Globus pallidus (tissue), 1 donor: Measurements from ENCODE around the gene MBD3L3.
A peak's percentile ranks its signal among the peaks of the same experiment; 100 is the strongest.
"Not testable (repeated sequence)": the region's sequence is repeated elsewhere in the genome, so short reads cannot be mapped to it uniquely, and the experiment has no call there.

Experiments used
- DNase-seq: peaks from one replicate; pipeline ENCODE4 v3.0.0-alpha.2; 2015; ENCODE audit warnings: low spot score

The MBD3L3 gene

GRCh38 chr19:7063339-7063738 lies 4.9 kb upstream of the MBD3L3 start:
- no peak for DNase-seq

GRCh38 chr19:7059977-7060376 lies 1.5 kb upstream of the MBD3L3 start:
- not testable (repeated sequence) for DNase-seq

DNA sequence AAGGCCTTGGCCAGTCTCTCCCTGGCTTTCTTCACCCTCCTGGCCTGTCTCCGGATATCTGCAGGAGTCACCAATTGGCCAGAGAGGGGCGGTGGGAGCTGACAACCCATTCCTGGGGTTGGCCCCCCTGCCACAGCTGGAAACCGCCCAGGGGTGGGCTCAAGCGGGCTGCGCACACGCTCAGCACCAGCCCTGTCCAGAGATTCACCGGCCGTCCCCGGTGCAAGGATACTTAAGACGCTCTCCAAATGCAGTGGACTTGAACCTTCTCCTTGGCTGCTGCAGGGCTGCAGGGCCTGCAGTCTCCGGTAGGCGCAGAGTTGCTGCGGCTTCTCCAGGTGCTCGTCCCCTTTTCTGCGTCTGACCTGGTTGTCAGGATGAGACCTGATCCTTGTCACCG lies 2.1 kb downstream of the MBD3L3 start:
- not testable (repeated sequence) for DNase-seq

DNA sequence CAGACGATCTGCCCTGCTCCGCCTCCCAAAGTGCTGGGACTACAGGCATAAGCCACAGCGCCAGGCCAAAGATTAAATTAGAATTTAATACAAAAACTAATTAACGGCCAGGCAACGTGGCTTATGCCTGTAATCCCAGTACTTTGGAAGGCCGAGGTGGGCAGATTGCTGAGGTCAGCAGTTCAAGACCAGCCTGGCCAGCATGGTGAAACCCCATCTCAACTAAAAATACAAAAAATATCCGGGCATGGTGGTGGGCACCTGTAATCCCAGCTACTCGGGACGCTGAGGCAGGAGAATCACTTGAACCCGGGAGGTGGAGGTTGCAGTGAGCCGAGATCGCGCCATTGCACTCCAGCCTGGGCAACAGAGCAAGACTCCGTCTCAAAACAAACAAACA lies 2.8 kb downstream of the MBD3L3 start:
- not testable (repeated sequence) for DNase-seq

- not testable (repeated sequence) for DNase-seq
Measured at GRCh38 chr19:7054635-7055368, 3.7 kb downstream of the MBD3L3 start.

GRCh38 chr19:7052896-7053295 lies 5.6 kb downstream of the MBD3L3 start:
- DNase-seq, result not testable (repeated sequence)

DNA sequence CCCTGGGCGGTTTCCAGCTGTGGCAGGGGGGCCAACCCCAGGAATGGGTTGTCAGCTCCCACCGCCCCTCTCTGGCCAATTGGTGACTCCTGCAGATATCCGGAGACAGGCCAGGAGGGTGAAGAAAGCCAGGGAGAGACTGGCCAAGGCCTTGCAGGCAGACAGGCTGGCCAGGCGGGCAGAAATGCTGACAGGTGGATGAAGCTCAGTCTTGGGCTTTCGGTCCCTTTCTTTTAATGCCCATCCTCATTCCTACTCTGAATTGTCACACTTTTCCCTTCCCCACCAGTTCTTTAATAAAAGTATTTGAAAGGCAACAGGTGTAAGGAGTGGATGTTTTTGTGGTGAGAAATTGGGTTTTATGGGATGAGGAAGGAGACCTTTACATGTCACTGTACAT lies 7.1 kb downstream of the MBD3L3 start:
- not testable (repeated sequence) for DNase-seq

DNA sequence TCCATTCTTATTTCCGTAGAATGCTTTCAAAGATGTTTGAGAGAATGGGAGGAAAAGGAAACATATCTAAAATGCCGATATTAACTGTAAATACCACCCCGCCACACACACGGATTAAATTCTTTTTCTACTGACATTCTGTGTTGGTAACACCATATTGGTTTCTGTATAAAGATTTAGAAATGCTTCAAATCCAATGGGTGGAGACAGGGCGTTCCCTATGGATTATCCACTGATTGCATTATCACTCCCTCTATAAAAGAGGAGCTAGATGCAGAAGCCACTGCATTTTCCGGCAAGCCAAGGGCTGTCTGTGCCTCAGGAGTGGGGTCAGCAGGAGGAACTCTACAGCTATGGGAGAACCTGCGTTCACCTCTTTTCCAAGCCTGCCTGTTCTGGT lies 9.5 kb downstream of the MBD3L3 start, which contains the start of gene MBD3L2:
MBD3L2 (plus strand) TSS at position 301 of the 400 bp plus-strand sequence; CDS start at position 354, 53 bp downstream.
- DNase-seq, result not testable (repeated sequence)

- not testable (repeated sequence) for DNase-seq
Measured at GRCh38 chr19:7041563-7041962, 16.9 kb downstream of the MBD3L3 start.

GRCh38 chr19:7040079-7040478 lies 18.4 kb downstream of the MBD3L3 start, which contains the start of gene MBD3L4:
TSS of gene MBD3L4 (minus strand) at chr19:7040179. CDS start at chr19:7040144, 35 bp downstream.
- not testable (repeated sequence) for DNase-seq

- DNase-seq, result not testable (repeated sequence)
Measured at GRCh38 chr19:7030278-7030677, 28.2 kb downstream of the MBD3L3 start, which contains the start of gene MBD3L5. TSS of gene MBD3L5 (plus strand) at chr19:7030578. CDS start at chr19:7030612, 34 bp downstream.

DNA sequence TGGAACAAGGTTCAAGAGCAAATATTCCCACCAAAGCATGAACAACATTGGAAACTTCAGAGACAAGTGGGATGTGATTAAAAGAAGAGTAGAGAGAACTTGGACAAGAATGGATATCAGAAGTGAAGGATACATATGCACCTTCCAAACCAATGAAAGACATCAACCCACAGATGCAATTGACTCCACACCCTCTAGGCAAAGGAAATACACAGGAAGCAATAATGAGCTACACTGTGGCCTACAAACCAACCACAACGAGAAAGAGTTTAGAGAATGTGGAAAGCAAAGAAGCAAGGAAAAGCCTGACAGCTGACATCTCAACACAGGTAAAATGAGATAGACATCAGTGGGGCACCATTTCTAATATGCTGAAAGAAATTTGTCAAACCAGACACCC lies 29.7 kb downstream of the MBD3L3 start:
- DNase-seq, result not testable (repeated sequence)

GRCh38 chr19:7021331-7021730 lies 37.1 kb downstream of the MBD3L3 start, which contains the start of gene MBD3L2B:
TSS of gene MBD3L2B (minus strand) at chr19:7021431. CDS start at chr19:7021397, 34 bp downstream.
- not testable (repeated sequence) for DNase-seq

GRCh38 chr19:7018828-7019227 lies 39.6 kb downstream of the MBD3L3 start:
- DNase-seq, result no peak

- DNase-seq, result peak; percentile 17
Measured at GRCh38 chr19:7013678-7014077, 44.8 kb downstream of the MBD3L3 start.

DNA sequence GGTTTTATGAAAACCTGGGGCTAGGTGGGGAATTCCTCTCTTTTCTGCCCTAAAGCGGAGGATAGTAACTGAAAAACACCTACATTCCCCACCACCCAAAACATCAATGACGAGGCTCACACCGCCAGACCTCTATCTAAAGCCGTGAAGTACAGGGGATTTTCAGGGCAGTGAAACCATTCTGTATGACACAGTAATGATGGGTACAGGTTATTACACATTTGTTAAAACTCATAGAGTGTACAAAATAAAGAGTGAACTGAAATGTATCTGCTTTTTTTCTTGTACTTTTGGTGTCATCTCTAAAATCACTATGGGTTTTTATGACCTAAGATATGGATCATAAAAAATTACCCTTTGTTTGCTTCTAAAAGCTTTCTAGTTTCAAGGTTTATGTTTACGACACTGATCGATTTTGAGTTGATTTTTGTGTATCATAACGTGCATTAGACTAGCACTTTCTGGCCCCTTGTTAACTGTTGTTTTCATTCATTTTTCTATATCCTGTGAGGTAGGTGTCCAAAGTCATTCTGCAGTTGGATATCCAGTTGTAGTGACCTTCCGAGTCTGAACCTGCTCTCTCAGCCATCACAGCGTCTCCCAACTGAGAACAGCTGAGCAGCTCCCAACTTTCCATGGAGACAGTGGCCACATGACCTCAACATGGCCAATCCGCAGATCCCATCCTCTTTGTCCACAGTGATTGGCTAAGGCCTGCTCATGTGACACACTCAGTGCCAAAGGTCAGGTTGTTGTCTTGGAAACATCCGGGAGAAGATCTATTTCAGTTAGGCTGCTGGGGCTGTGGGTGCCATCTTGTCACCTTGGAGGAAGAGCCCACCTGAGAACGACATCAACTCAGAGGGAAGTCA lies 47.5 kb downstream of the MBD3L3 start:
- no peak for DNase-seq

GRCh38 chr19:7007859-7008258 lies 50.6 kb downstream of the MBD3L3 start:
- DNase-seq, result no peak
